SHP77 (cell line): Measurements from ENCODE around the gene MAPK8IP2.
A peak's percentile ranks its signal among the peaks of the same experiment; 100 is the strongest.

Experiments used
- DNase-seq, 2 experiments: peaks; one replicate each; lab custom pipeline; 2025; lab: John Stamatoyannopoulos, UW

MAPK8IP2 gene

GRCh38 chr22:50600538-50600937 lies at the start of gene MAPK8IP2:
MAPK8IP2 (plus strand) TSS chr22:50600793; CDS start chr22:50600819, 26 bp downstream.
- DNase-seq, result peak; percentile 52 to 63

GRCh38 chr22:50551160-50551752 lies 49.3 kb upstream of the MAPK8IP2 start:
- DNase-seq, result no peak

- no peak for DNase-seq
Measured at GRCh38 chr22:50553310-50553709, 47.3 kb upstream of the MAPK8IP2 start.

GRCh38 chr22:50556703-50557102 lies 43.9 kb upstream of the MAPK8IP2 start:
- no peak for DNase-seq

- no peak for DNase-seq
Measured at GRCh38 chr22:50560034-50560433, 40.6 kb upstream of the MAPK8IP2 start.

- no peak for DNase-seq
Measured at GRCh38 chr22:50561401-50562358, 38.9 kb upstream of the MAPK8IP2 start.

GRCh38 chr22:50562523-50563412 lies 37.8 kb upstream of the MAPK8IP2 start, which contains the start of gene SYCE3:
SYCE3 (minus strand) TSS chr22:50562919; CDS start chr22:50556405, 6,514 bp downstream.
- DNase-seq, result peak; percentile 96 to 98

GRCh38 chr22:50563413-50564160 lies 37.0 kb upstream of the MAPK8IP2 start:
- no peak for DNase-seq

- no peak for DNase-seq
Measured at GRCh38 chr22:50564289-50564688, 36.3 kb upstream of the MAPK8IP2 start.

GRCh38 chr22:50567721-50568252 lies 32.8 kb upstream of the MAPK8IP2 start:
- no peak for DNase-seq

GRCh38 chr22:50568626-50569025 lies 32.0 kb upstream of the MAPK8IP2 start:
- peak; percentile 12 to 36 for DNase-seq

GRCh38 chr22:50569041-50569459 lies 31.5 kb upstream of the MAPK8IP2 start:
- DNase-seq, result no peak

GRCh38 chr22:50569896-50570535 lies 30.6 kb upstream of the MAPK8IP2 start:
- DNase-seq, result no peak

- no peak for DNase-seq
Measured at GRCh38 chr22:50570861-50571260, 29.7 kb upstream of the MAPK8IP2 start.

GRCh38 chr22:50571264-50572175 lies 29.1 kb upstream of the MAPK8IP2 start:
- no peak for DNase-seq

- no peak for DNase-seq
Measured at GRCh38 chr22:50572965-50573364, 27.6 kb upstream of the MAPK8IP2 start.

GRCh38 chr22:50573491-50574382 lies 26.9 kb upstream of the MAPK8IP2 start:
- no peak for DNase-seq

GRCh38 chr22:50574383-50574755 lies 26.2 kb upstream of the MAPK8IP2 start:
- DNase-seq, result no peak
